GM18508 (cell line): Measurements from ENCODE around the gene RAET1L.
"Not testable (repeated sequence)": the region's sequence is repeated elsewhere in the genome, so short reads cannot be mapped to it uniquely, and the experiment has no call there.

Experiments used
- ATAC-seq: cut with Tn5 transposase; IDR thresholded peaks from one replicate; pipeline ENCODE4 v1.9.1; 2021; ENCODE audit warnings: moderate number of reproducible peaks; ENCODE audit not compliant: insufficient read depth, unreplicated experiment

Gene RAET1L

DNA sequence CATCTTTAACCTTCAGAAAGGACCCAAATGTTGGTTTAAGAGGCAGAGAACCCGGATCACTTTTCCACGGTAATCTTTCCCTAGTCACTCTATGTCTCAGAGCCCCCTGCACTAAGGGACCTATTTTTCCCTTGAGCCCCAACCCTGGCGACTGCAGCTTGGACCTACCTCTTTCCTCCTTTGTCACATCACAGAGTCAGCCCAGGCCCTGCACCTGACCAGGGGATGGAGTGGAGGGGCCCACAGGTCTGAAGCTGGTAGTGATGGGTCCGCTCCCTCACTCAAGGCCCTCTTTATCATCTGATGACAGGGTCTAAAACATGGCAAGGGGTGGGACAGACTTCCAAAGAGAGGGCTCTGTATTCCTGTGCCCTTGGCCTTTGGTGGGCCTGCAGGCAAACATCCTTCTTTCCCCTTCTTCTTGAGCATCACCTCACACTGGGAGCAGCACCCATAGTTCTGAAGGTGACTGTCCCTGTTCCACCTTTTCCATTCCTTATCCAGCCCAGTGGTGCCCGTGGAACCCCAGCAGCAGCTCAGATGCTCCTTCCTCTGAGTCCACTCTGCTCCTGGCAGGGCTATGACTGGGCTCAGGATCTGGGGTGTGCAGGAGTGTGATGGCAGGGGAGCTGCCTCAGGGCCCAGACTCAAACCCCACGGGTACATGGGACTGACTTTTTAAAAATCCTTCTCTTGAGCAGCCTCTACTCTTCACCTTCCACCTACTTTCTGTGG lies 6.3 kb downstream of the RAET1L start:
- no peak for ATAC-seq

DNA sequence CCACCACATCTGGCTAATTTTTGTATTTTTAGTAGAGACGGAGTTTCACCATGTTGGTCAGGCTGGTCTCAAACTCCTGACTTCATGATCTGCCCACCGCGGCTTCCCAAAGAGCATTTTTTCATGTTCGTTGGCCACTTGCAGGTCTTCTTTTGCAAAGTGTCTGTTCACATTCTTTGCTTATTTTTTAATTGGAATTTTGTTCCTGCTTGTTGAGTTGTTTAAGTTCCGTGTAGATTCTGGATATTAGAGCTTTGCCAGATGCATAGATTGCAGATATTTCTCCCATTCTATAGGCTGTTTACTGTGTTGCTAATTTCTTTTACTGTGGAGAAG lies 8.2 kb downstream of the RAET1L start:
- ATAC-seq: not testable (repeated sequence)

DNA sequence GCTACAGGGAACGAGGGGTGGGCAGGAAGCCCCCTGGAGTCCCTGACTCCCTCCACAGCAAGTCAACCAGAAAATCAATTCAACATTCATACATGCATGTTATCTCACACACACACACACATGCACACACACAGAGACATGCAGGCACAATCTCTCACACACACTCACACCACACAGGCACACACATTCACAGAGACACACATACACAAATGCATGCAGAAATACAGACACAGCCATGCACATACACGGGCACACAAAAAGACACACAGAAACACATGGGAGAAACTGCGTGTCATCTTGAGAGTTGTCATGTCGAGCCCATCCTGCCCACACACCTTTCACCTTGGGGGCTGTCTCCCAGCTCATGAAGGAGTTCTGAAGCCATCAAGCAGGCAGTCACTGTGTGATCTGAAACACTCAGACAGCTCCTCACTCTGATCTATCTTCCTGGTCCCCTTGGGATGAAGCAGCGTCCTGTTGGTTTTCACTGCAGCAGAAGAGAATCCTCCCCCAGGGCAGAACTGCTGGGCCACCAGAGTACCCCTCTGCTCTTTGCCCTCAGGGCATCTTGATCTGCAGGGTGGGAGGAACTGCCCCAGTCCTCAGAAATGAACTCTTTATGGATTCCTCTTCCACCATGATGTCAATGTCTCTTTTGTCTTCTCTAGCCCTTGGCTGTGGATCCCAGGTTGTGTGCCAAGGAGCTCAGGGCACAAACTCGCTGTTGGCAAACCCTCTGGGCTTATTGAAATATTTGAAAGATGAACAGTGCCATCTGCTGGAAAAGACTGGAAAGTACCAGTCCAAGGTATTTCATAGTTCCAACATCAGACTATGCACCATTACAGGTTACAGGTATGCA lies 8.8 kb downstream of the RAET1L start:
- ATAC-seq: no peak

DNA sequence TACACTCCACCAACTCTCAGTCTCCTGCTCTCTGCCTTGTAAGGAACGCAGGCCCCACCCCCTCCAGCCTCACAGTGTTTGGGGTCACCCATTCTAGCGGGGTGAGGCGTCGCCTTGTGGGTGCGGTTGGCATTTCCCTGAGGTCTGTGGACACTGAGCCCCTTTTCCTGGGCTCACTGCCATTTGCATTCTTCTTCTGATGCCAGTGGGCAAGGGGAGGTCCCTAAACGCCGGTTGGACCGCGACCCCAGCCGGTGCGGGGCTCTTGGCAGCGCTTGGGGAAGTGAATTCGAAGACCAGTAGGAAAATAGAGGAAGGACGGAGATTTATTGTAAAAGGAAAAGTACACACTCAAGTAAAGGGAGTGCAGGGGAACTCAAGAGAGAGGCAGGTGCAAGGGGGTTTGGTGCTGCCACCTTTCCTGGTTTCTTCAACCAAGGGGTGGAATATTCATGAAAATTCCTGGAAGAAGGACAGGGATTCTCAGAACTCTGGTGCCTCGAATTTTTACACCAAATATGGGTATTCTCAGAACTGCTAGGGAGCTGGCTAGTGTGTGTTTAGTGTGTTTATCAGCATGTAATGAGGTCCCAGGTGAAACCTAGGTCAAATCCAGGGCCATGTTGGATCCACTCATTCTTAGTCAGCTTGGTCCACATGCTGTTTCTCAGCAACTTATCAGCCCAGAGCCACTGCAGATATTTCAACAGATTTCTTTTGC lies 9.9 kb downstream of the RAET1L start:
- not testable (repeated sequence) for ATAC-seq

DNA sequence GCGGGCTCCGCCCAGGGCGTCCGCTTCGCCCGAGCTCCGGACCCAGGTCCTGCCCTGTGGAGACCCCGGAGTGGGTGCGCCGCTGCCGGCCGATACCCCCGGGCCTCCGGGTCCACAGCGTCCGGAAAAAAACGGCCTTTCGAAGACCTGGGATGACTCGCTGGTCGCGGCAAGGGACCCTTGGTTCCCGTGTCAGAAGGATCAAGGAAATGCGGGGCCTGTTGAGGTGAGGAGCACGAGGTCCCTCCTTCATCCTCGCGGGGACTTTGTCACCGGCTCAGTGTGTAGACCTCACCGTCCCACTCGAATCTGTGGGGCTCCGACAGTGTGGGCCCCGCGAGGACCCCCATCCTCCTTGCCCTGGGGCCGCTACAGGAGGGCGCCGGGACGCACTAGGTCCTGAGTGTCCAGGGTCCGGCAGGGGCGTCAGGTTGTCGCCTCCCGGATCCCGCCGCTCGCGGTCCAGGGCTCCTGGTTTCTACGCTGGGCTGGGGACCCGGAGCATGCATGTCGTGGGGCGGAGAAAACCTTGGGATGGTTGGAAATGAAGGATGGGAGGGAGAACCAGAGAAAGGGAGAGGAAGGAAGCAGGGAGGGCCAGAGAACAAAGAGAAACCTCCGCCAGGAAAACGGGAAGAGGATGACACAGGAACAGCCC lies 10.6 kb downstream of the RAET1L start:
- ATAC-seq: not testable (repeated sequence)

DNA sequence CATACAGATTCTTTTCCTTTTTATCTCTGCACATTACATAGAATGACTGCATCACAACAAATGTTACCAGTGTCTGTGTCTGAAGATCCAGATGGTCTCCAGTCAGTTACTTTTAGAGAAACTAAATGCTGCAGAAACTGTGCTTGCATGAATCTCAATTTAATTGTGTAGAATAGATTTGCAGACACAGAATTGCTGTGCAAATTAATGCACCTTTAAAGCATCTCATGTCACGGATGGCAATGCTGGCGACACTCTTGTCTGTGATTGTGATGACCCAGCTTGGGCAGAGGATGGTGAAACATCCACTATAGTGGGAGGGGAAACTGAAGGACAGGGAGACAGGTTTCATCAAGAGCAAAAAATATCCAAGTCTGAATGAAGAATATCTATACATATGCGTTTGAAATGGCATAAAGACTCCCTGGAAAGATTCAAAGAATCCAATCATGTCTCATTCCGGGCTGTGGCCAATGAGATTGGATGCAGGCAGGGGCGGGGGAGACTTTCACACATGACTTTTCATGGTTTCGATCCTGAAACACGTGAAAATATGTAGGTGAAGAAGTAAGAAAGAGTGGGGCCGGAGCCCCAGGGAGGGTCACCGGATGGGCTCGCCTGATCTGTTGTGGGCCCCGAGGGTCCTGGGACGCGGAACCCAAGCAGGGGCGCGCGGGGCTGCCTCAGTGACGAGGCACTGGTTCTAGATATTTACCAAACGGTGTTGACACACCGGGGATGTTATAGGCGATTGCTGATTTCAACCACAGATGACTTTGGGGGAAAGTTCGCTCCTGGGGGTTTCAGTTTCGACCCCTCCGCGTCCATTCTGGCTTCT lies 11.3 kb downstream of the RAET1L start:
- ATAC-seq: not testable (repeated sequence)

DNA sequence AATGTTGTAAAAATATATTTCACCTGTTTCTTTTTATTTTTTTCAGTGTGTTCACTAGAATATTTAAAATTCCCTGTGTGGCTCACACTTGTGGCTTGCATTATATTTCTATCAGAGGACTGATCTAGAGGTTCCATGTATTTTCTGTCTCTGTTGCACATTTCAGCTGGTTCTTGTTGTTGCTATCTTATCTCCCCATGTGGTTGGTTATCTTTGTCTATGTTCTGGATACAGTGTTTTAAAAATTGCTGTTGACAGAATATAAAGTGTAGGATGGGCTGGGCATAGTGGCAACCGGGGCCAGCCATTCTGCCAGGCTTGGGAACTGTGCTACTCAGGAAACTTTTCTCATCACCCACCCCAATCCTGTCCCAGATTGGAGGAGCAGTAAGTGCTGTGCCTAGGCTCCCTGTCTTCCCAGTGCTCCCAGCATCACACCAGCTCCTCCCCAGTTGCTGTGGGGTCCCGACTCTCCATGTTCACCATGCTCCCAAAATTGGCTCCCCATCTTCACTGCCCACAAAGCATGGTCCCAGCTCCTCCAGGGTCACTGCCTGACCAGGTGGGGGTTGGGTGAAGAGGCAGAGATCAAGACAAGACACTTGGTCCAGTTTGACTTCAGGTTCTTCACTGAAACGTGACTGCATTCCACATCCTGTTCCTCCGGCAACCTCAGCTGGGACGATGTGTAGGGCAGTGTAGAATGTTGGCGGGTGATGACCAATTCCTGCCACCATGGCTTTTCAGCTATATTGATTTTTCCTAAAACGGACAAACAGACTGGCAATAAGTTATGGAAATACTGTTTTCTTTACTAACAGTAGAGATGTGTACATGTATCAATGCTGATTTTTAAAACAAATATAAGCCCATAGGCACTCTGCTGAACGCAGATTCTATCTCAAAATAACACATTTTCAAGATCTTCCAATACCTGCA lies 12.2 kb downstream of the RAET1L start:
- not testable (repeated sequence) for ATAC-seq

DNA sequence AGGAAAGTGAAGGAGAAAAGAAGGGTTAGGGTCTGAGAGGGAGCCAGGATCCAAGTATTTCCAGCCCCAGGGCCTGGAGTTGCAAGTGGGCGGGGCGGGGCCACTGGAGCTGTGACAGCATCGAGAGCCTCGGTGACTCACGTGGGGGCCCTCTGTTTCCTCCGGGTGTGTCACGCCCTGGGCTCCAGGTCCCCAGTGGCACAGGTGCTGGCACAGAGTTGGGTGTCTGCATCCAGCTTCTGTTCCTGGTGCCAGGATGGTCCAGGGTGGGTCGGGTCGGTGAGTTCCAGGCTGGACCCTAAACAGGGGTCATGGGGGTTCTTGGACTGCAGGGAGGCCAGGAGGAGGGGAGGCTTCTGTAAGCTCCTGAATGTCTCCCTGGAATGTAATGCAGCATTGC lies 16.7 kb downstream of the RAET1L start:
- ATAC-seq: no peak

DNA sequence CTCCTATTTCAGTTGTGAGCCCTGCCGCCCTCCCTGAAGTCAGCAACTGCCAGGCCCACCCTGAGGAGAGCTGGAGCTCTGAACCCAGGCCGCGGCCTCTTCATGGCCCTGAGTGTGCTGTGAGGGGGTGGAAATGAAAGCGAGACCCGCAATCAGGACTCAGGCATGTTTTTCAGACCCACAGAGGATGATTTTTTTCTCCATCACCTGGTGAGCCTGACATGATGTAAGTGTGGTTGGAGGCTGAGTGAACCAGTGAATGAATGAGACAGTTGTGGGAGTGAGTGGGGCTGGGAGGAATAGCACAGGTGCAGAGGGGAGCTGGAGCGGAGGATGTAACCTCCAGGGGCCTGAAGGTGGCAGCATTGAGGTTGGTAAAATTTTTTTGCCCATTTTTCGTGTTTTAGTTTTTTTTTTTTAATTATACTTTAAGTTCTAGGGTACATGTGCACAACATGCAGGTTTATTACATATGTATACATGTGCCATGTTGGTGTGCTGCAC lies 18.3 kb downstream of the RAET1L start:
- ATAC-seq: no peak

DNA sequence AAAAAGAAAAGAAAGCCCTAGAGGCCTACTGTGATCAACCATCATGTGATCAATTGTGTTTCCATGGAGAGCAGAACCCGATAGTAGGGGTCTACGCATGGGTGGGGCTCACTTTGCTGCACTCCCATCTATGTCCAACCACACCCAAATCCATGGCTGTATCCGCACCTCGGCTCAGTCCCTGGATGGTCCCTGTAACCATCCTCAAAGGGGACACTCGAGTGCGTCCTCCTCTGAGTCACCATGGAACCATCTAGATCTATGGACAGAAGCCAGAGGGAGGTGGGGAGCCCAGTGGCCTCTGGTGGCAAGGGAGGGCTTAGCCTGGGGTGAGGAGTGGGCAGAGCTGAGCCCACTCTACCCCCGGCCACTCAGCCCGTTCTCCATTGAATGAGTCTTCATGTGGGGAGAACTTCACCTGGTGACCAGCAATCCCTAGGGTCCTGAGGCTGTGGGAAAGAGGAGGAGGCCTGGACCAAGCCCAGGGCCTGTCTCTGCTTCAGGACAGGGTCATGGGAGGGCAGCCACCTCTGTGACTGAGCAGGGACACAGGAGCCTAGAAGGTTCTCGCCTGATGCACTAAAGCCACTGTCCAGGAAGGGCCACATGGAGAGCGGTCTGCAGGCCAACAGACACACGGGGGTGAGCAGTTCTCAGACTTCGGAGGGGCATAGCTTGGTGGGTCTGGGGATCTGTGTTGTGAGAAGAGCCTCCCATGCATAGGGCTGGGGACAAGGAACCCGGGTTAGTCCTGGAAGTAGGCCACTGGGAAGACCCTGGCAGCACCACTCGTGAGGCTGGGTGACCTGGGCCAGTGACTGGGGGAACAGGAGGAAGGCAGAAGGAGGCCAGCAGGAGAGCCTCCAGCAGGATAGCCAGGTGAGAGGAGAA lies 19.3 kb downstream of the RAET1L start:
- no peak for ATAC-seq

DNA sequence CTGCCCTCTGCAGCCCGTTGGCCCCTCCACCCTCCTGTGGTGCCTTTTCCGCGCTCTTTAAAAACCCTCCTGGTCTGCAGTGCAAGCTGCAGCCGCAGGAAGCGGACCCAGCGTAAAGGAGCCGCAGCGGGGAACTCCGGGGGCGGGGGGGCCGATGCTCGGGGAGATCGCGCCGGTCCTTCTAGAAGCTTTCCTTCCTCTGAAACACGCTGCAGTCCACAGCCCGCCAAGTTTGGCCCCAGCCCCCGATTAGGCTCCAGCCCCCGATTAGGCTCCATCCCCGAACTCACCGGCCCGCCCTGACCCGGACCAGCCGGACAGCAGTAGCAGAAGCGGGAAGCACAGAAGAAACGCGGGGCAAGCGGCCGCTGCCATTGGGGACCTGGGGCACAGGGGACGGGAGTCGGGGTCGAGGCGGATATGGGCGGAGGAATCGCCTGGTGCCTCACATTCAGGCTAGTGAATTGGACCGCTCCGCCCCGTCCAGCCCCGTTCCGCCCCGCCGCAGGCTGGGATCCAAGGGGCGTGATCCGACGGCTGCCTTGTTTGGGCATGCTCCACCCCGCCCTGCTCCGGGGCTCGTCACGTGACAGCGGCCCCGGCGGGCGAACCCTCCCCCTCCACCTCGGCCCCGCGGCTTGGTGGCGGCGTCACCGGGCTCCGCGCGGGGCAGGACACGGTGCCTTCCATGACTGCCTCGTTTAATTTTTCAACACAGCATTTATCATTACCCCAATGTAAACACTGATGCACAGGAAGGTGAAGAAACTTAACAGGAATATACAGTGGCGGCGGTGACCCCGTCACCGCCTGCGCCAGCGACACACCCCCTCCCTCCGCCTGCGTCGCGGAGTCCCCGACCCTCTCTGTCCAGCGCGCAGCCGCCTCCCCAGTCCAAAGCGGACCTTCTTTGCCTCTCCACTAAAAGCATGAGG lies 20.3 kb downstream of the RAET1L start:
- no peak for ATAC-seq

DNA sequence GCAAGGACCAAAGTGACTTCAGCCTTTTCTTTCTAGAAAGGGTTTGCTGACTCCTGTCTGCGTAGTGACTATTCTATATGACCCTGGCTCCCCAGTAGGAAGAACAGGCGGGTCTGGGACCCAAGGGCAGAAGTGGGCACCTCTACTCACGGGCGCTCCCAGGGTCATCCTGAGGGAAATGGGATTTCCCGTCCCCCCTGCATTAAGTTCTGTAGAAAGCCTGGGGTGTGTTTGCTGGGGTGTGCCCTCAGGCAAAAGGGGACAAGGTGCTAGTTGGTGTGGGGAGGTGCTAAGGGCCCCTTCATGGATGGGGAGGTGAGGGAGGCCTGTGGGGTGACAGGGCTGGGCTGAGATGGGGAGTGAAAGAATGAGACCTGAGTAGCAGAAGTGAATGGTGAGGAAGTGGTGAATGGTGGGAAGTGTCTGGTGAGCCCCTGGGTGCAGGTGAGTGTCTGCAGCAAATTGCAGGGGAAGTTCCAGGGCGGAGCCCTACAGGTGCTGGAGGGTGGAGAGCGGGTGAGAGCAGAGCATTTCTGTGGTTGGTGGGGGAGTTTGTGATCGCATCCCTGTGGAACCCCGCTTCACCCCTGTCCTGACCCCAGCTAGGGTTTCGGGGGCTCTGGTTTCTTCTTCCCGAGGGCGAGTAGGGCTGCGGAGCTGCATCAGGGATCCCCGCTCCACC lies 21.1 kb downstream of the RAET1L start:
- ATAC-seq: no peak

DNA sequence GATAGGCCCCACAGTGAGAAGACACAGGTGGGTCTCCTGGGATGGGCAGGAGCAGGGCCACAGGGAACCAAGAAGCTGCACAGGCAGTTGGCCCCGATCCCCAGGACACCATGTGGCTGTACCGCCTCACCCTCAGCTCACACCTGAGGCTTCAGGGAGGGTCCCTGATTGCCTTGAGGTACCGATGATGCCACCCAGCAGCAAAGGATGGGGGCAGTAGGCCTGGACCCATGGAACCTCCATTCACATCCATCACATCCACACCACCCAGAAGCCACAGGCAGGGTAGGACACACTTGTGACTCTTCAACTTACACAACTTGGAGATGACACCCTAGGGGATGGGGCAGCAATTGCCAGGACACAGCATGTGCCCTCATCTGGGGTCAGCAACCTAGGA lies 21.7 kb downstream of the RAET1L start:
- ATAC-seq: not testable (repeated sequence)

DNA sequence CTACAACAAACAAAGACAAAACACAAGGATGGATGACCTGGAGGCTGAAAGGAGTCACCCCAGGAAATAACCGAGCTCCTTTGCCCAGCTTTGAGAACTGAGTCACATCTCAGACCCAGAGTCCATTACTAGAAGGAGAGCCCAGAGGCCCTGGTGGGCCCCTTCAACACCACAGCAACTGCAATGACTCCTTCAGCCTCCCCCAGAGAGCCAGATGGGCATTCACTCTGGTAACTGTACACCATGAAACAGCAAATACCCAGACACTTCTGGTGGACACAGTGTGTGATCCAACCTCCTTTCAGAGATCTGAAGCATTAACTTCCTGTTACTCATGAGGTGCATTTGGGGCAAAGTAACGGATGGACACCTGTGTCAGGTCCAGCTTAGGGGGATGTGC lies 22.6 kb downstream of the RAET1L start:
- no peak for ATAC-seq

DNA sequence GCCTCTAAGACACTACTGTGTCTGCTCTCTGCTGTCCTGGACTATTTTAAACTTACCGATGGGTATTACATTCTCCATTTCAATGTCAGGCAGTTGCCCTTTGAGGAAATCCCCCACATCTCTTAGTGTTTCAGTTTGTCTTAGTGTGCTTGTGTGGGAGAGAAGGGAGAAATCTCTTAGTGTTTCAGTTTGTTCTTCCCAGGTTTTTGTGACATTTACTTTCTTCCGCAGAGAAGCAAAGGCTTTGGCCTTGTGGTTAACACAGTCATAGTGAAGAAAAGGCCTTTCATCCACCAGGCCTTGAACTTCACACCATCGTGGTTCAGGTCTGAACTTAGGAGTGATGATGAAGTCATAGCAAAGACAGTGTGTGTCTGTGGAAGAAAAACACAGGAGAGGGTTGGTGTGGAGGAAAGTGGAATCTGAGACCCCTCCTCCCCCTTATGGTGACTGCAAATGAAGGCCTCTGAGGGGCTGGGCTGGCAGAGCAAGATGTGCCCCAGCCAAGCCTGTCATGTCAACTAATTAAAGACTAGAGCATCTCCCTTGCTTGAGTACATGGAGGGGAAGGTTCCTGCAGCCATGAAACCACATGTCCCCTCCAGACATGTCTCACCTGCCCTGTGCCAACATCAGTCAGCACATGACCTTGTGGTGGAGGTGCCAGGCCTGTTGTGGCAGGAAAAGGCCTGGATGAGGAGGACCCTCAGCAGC lies 23.9 kb downstream of the RAET1L start:
- ATAC-seq: no peak
